ENCODE results near the gene CEP164.

The CEP164 gene

GRCh38 chr11:117424781-117425180 is 97.1 kb downstream of the CEP164 start:
- FAIRE-seq, result no peak

GRCh38 chr11:117425679-117426296 is 98.1 kb downstream of the CEP164 start:
- no peak for FAIRE-seq

- FAIRE-seq, result no peak
These were observed 98.6 kb downstream of the CEP164 start for GRCh38 chr11:117426297-117426685.

DNA sequence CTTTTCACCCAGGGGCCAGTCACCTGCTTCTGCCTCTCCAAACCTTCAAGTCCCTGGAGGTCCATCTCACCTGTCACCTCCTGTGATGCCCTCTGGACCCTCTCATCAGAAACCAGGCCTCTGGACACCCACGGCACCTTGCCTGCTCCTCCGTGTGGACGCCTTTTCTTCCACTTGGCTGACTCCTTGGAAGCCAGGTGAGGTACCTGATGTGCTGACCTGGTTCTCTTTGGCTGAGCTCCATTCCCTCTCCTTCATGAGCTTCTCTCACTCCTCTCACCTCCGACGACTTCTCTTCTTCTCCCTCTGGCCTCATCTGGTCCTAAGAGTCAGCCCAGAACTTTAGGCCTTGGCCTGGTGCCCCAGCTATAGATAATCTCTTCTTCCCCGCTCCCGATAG is 99.3 kb downstream of the CEP164 start:
- no peak for FAIRE-seq

GRCh38 chr11:117427356-117427874 is 99.8 kb downstream of the CEP164 start:
- FAIRE-seq, result no peak

DNA sequence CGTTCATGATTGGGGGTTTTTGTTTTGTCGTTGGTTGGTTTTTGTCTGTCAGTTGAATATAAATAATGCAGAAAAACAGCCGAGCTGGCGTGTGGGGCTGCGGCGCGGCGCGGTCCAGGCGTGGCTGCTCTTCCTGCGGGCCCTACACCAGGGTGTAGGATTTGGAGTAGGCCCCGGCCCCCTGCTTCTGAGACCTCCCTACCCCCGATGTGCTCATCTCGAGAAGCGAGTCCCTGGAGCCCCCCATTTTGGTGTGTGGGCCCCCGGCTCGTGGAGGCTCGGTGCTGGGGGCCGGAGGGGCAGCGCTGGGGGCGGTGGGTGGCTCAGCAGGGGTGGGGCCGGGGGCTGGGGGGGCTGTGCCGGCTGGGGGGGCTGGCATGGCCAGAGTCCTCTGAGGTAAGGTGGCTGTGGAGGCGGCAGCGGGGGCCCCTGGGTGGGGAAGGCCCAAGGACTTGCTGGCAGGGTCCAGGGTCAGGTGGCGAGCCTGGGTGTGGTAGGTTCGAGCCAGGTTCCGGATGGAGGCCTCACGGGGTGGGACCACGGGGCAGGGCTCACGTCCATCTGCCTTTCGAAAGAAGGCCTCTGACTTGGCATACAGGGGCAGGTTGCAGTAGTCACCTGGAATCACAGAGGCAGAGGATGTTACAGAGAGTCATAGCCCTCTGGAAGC is 100.7 kb downstream of the CEP164 start:
- FAIRE-seq, result no peak

DNA sequence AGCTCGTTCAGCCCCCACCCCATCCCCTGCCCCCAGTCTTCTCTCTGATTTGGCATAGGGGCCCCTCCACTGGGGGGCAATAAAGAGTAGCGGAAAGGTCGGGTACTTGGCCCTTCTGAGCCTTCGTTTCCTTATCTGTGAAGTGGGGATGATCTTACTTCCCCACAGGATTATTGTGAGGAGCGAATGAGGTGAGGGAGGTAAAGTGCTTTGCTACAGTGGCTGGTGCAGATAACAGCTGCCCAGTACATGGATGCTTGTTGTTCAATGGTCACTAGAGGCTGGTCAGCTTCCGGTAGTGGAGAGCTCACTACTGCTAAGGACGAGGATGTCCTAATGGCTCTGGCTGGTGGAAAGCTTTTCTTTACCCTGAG is 101.2 kb downstream of the CEP164 start:
- no peak for FAIRE-seq

GRCh38 chr11:117430293-117430955 is 102.8 kb downstream of the CEP164 start:
- FAIRE-seq, result no peak

DNA sequence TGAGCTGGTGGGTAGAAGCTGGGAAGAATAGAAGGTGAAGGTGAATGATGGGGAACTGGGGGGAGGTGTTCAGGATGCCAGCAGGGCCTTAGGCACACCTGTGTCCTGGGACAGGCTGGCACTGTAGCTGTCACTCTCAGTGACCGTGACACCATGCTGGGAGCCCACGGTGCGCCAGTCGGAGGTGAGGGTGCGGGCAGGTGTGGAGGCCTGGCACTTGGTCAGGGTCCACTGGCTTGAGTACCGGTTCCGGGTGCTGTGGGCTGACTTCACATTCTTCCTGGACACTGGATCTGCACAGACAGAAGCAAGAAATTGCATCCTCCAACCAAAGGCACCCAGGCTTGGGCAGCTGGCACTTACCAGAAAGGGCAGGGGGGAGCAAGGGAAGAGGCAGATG is 103.8 kb downstream of the CEP164 start:
- no peak for FAIRE-seq

GRCh38 chr11:117433717-117434116 is 106.1 kb downstream of the CEP164 start:
- no peak for FAIRE-seq

- no peak for FAIRE-seq
These were observed 106.8 kb downstream of the CEP164 start for GRCh38 chr11:117434481-117434880.

- no peak for FAIRE-seq
These were observed 107.7 kb downstream of the CEP164 start for GRCh38 chr11:117435326-117435725.

GRCh38 chr11:117437041-117437790 is 109.6 kb downstream of the CEP164 start:
- no peak for FAIRE-seq

DNA sequence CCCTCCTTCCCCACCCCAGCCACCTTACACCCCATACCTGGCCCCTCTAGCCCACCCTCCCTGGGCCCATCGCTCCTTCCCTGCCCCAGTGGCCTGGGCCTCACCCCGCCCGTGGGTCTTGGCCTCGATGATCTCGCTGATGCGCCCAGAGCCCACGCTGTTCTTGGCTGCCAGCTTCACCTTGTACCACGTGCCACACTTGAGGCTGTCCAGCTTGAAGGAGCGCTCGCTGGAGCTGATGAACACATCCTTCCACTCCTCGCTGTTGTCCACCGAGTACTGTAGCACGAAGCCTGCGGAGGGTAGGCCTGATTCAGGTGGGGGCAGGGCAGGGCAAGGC is 110.1 kb downstream of the CEP164 start:
- FAIRE-seq, result no peak

DNA sequence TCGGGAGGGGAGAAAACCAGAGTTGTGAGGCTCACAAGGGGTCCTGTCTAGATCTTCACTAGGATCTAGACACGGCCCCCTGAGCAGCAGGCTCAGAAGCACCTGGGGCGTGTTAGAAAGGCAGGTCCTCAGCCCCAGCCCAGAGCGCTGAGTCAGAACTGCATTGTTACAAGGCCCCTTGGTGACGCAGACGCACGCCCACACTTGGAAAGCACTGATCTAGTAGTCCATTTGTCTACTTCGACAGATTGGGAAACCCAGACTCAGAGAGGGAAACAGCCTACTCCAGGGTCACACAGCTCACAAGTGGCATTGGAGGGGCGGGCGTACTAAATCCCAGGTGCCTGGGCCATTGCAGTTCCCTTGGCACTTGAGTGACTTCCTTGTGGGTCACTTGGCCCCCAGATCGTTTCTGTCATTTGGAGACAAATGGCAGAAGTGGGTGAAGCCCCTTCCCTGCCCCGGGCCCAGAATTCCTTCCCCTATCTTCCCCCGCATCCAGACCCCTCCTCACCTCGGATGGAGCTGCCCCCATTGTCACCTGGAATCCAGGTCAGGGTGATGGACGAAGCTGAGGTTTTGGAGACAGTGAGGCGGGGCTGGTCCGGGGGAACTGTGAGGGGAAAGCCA is 110.8 kb downstream of the CEP164 start:
- no peak for FAIRE-seq

DNA sequence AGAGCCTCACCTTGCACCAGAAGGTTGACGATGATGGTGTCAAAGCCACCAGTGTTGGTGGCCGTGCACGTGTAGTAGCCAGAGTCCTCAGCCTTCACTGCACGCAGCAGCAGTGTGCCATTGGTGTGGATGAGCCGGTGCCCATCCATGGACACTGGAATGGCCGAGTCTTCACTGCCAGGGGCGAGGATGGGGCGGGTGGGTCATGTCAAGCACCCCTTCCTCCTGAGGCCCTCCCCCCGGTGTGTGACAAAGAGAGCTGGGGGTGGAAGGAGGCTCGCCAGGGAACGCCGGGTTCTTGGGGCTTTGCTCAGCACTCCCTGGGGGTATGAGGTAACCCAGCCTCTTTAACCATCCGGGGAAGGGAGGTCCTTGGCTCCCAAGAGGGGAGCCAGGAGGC is 111.6 kb downstream of the CEP164 start:
- FAIRE-seq, result no peak

GRCh38 chr11:117440258-117440657 is 112.6 kb downstream of the CEP164 start:
- FAIRE-seq, result no peak

- FAIRE-seq, result no peak
These were observed 113.7 kb downstream of the CEP164 start for GRCh38 chr11:117441146-117441975.

DNA sequence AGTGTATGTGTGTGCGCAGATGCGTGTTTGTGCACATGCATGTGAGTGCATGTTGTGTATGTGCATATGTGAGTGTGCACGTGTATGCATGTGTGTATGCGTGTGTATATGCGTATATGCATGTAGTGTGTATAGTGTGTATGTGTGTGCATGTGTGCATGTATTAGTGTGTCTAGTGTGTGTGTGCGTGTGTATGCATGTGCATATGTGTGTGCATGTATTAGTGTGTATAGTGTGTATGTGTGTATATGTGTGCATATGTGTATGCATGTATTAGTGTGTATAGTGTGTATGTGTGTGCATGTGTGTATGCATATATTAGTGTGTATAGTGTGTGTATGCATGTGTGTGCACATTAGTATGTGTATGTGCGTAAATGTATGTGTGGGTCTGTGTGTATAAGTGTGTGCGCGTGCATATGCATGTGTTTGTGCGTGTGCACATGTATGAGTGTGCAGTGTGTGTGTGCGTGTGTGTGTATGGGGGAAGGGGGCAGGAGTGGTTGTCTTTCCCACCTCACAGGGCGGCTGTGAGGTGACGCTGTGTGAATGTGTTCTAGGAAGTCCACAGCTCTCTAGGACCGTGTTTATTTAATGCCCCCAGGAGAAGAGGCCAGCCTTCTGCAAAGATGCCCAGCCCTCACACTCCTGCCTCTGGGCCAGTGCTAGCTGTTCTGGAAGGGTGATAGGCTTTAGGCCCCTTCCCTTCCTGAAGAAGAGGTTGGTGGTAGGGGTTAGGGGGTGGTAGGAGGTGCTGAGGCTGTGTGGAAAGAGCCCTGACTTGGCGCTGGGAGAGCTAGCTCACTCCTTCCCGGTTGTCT is 114.6 kb downstream of the CEP164 start:
- no peak for FAIRE-seq

- no peak for FAIRE-seq
These were observed 115.2 kb downstream of the CEP164 start for GRCh38 chr11:117442869-117443239.

All from islet of Langerhans (tissue), 1 donor.